Fibroblast of mammary gland (primary cell): ENCODE results near the gene SIRT4.
"Not testable (repeated sequence)": the region's sequence is repeated elsewhere in the genome, so short reads cannot be mapped to it uniquely, and the experiment has no call there.

Source experiments
- DNase-seq: peaks from one replicate; pipeline ENCODE4 v3.0.0-alpha.2; 2010; ENCODE audit warnings: low read depth
- H3K4me3 ChIP-seq: 2 replicates; pipeline ENCODE4 v1.5.1; 2011; ENCODE audit warnings: low read depth, mild to moderate bottlenecking, low read length, moderate library complexity; ENCODE audit not compliant: control insufficient read depth
- CTCF ChIP-seq: conservative IDR thresholded peaks from 2 replicates; pipeline ENCODE4 v1.5.1; 2011; ENCODE audit warnings: low read depth, low read length, inconsistent platforms; ENCODE audit not compliant: control insufficient read depth, insufficient read depth

The SIRT4 gene

GRCh38 chr12:120327593-120327992 lies 25.5 kb downstream of the SIRT4 start, which contains the start of gene PLA2G1B:
TSS of gene PLA2G1B (minus strand) at chr12:120327779. CDS start at chr12:120327753, 26 bp downstream.
- no peak for TF ChIP-seq CTCF
- H3K4me3 ChIP-seq: no peak within 1 kb of the TSS
- DNase-seq: no peak

- no peak for TF ChIP-seq CTCF
- no peak for DNase-seq
- H3K4me3 ChIP-seq: no peak overlapping the region
Observed at GRCh38 chr12:120328228-120328627, 26.1 kb downstream of the SIRT4 start.

- no peak overlapping the region for H3K4me3 ChIP-seq
- TF ChIP-seq CTCF: no peak
- no peak for DNase-seq
Observed at GRCh38 chr12:120331390-120331789, 29.3 kb downstream of the SIRT4 start.

GRCh38 chr12:120332041-120332440 lies 29.9 kb downstream of the SIRT4 start:
- TF ChIP-seq CTCF: no peak
- H3K4me3 ChIP-seq: no peak overlapping the region
- DNase-seq: no peak

- no peak for TF ChIP-seq CTCF
- no peak overlapping the region for H3K4me3 ChIP-seq
- DNase-seq: no peak
Observed at GRCh38 chr12:120332523-120332922, 30.4 kb downstream of the SIRT4 start.

- TF ChIP-seq CTCF: peak; percentile 61
- not testable (repeated sequence) for H3K4me3 ChIP-seq
- DNase-seq: peak; percentile 39
Observed at GRCh38 chr12:120335447-120335846, 33.3 kb downstream of the SIRT4 start.

- DNase-seq, H3K4me3 ChIP-seq: not testable (repeated sequence)
Observed at GRCh38 chr12:120336392-120336791, 34.3 kb downstream of the SIRT4 start.

GRCh38 chr12:120337730-120338129 lies 35.6 kb downstream of the SIRT4 start:
- no peak for DNase-seq
- no peak for TF ChIP-seq CTCF
- H3K4me3 ChIP-seq: no peak overlapping the region
